GM10248 (cell line): ENCODE measurements around the gene CD8B.

ENCODE experiments used
- CTCF ChIA-PET: fragments of 300-600 bp; sonication (Branson Sonifier 250); formaldehyde crosslinking; extraction: SDS; loops from one replicate; lab custom pipeline; 2021; ENCODE audit warnings: antibody characterized with exemption; lab: Yijun Ruan, JAX
- POLR2A ChIA-PET: fragments of 350-650 bp; sonication (Branson Sonifier 250); formaldehyde crosslinking; extraction: SDS; loops from one replicate; lab custom pipeline; 2020; ENCODE audit warnings: antibody characterized with exemption; lab: Yijun Ruan, JAX
- DNase-seq: peaks from one replicate; pipeline ENCODE4 v3.0.0; 2012; ENCODE audit errors: extremely low spot score
- CTCF ChIP-seq: IDR thresholded peaks from 2 replicates; pipeline ENCODE4 v1.5.1; 2012; ENCODE audit warnings: mild to moderate bottlenecking, low read depth; ENCODE audit errors: extremely low read depth, missing control alignments, control extremely low read depth

The CD8B gene

GRCh38 chr2:86818114-86818801 is 43.4 kb downstream of the CD8B start:
- no peak for DNase-seq
- POLR2A ChIA-PET, result no interaction called here
- CTCF ChIA-PET, result interaction anchor here (0.7 to 1.9 kb wide), 2 partner anchors 10 kb away, joined by 4 to 11 read pairs; no protein-coding TSS in a partner anchor
- no peak for TF ChIP-seq CTCF

- POLR2A ChIA-PET, result no interaction called here
- CTCF ChIA-PET, result interaction anchor here (1.1 kb wide), 1 partner anchor 11 kb away, joined by 4 read pairs; no protein-coding TSS in a partner anchor
- DNase-seq, result no peak
- no peak for TF ChIP-seq CTCF
Measured at GRCh38 chr2:86815611-86816010, 46.1 kb downstream of the CD8B start.

GRCh38 chr2:86809481-86810121 is 52.1 kb downstream of the CD8B start:
- no peak for TF ChIP-seq CTCF
- ChIA-PET CTCF (interaction anchor here (1.3 to 3.5 kb wide), 4 partner anchors 9 to 46 kb away, joined by 5 to 11 read pairs (median 8); no protein-coding TSS in a partner anchor), POLR2A (no interaction called here)
- no peak for DNase-seq

GRCh38 chr2:86808315-86809161 is 53.1 kb downstream of the CD8B start:
- DNase-seq, result peak; percentile 94
- POLR2A ChIA-PET, result no interaction called here
- peak; percentile 96 for TF ChIP-seq CTCF
- CTCF ChIA-PET, result interaction anchor here (0.9 to 3.5 kb wide), 11 partner anchors 9 to 45 kb away, joined by 3 to 15 read pairs (median 6); partner anchors contain the start of gene CD8A

- no peak for DNase-seq
- TF ChIP-seq CTCF, result peak; percentile 4
Measured at GRCh38 chr2:86807468-86808275, 54.0 kb downstream of the CD8B start.

More at GRCh38 chr2:86807468-86808275, 54.0 kb downstream of the CD8B start:
- POLR2A ChIA-PET, result no interaction called here
- CTCF ChIA-PET, result interaction anchor here (1.2 to 3.5 kb wide), 12 partner anchors 10 to 58 kb away, joined by 3 to 15 read pairs (median 5); no protein-coding TSS in a partner anchor
